Psoas muscle (tissue), 8 donors: ENCODE data around the gene POLR3GL. TPM values are rescaled to one million over a fixed set of nuclear protein-coding genes. Genes with fewer than 3 reads are reported as not detected.

Experiments used
- ATAC-seq, 4 donors: fragments of 200-7000 bp; cut with Tn5 transposase; one replicate each; pipeline ENCODE4 v1.9.1; 2020; ENCODE audit warnings: moderate library complexity in 3 of 4, mild to moderate bottlenecking in 2 of 4
- DNase-seq, 2 donors: peaks; one replicate each; pipeline ENCODE4 v3.0.0-alpha.2; 2020
- H3K27ac ChIP-seq: fragments of 200-600 bp; one replicate; pipeline ENCODE4 v1.8.0; 2022
- H3K27me3 ChIP-seq, 3 donors: fragments of 200-600 bp in 1 of 3; one replicate each; pipeline versions ENCODE4 v1.6.1 to v1.8.0; 2013 to 2022; ENCODE audit warnings: low read length in 2 of 3, mild to moderate bottlenecking in 2 of 3, moderate library complexity in 1 of 3; ENCODE audit not compliant: insufficient read depth in 3 of 3
- H3K36me3 ChIP-seq, 2 donors: fragments of 200-600 bp in 1 of 2; one replicate each; pipeline versions ENCODE4 v1.6.1 to v1.8.0; 2013 to 2022; ENCODE audit warnings: low read depth in 1 of 2, mild to moderate bottlenecking in 1 of 2, moderate library complexity in 1 of 2; ENCODE audit not compliant: insufficient read depth in 1 of 2
- H3K4me1 ChIP-seq: fragments of 200-600 bp; one replicate; pipeline ENCODE4 v1.8.0; 2022
- H3K4me3 ChIP-seq: fragments of 200-600 bp; one replicate; pipeline ENCODE4 v1.8.0; 2022; ENCODE audit warnings: mild to moderate bottlenecking
- H3K9me3 ChIP-seq: fragments of 200-600 bp; one replicate; pipeline ENCODE4 v1.8.0; 2022
- CTCF ChIP-seq: fragments of 200-600 bp; IDR thresholded peaks from one replicate; pipeline ENCODE4 v1.8.0; 2022; ENCODE audit warnings: antibody characterized with exemption
- WGBS, 3 donors: extraction: QIAGEN DNeasy Blood & Tissue Kit; methylation state at CpG; one replicate each; pipeline versions ENCODE4 v1.1.6 to v1.1.7; 2013; 5-methylcytosine and 5-hydroxymethylcytosine counted together
- intact Hi-C, 2 donors: fragments of 100-400 bp; cut with DNase I; formaldehyde crosslinking; loops; one replicate each; pipeline versions ENCODE4 v1.11.0 to v1.14.2; 2022
- polyA plus RNA-seq, 3 donors: library from polyadenylated mRNA; stranded (reverse); fragments of 200-250 nt; gene quantifications; one replicate each; pipeline ENCODE4 v1.2.3, GENCODE V29; 2013
- total RNA-seq, 4 donors: library from RNA; stranded (reverse); fragmentation: NEBNext Ultra II Directional in 2 of 4; extraction: Animal tissue kit (Norgen Biotek cat#: 25700) in 2 of 4; gene quantifications; one replicate each; pipeline versions ENCODE4 v1.2.1 to v1.2.4, GENCODE V29; 2021 to 2023
- donor health status: healthy with polysubstance abuse.
- donor health status: DM: no; HTN: no; CAD: no; lungs with moderate emphysema.
- donor health status: Bipolar disorder and iron deficiency.
- donor health status: healthy.
- donor health status: DM: yes; HTN: yes; CAD: no.
- donor health status: DM: no; HTN: no; CAD: no.
- donor health status: DM: no; HTN: no; CAD: no.
- donor health status: DM: yes; HTN: yes; CAD: no.

The POLR3GL gene
- total and polyA plus RNA-seq, 7 donors = 30.5 to 139 (median 59.9) TPM

DNA sequence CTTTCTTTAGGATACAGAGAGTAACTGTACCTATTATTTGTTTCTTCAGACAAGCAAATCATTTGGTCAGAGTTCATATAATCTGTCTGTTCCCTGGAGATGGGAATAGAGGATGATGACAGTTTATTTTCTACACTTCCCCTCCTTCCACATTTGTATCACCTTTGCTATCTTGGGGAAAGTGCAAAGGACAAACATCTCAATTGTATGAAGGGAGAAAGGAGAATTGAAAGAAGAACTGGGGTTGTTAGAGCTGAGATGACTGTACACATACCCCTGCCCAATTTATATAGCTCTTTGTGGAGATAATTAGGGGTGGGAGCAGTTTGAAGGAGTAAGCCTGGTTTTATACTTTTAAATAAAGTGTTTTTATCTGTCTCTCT lies 14.0 kb downstream of the POLR3GL start:
- no peaks in the 10 kb centered on the region for H3K27me3 ChIP-seq
- DNase-seq (no peak), ATAC-seq (no peak)
- H3K27ac ChIP-seq = peak overlapping the region; percentile 98
- intact Hi-C loops = loop anchor here in 1 of 2 donors (2.0 kb wide), 1 partner anchor 18 kb away; no protein-coding TSS in a partner anchor
- peaks cover 0 to 11% of the 10 kb centered on the region in 2 donors for H3K36me3 ChIP-seq
- peaks cover 56% of the 10 kb centered on the region for H3K4me1 ChIP-seq
- H3K9me3 ChIP-seq = no peaks in the 10 kb centered on the region
- H3K4me3 ChIP-seq = peak overlapping the region; percentile 50
- TF ChIP-seq CTCF = no peak

- peaks cover 63% of the 10 kb centered on the region for H3K4me1 ChIP-seq
- ATAC-seq (peak; percentile 78 to 83 (median 82)), DNase-seq (peak; percentile 90 to 94)
- 3 to 5% (median 3%) methylated on average over 9 of the region's 9 CpGs for WGBS, 3 donors
- intact Hi-C loops = loop anchor here in 1 of 2 donors (2.0 kb wide), 1 partner anchor 18 kb away; no protein-coding TSS in a partner anchor
- peak; percentile 27 for TF ChIP-seq CTCF
- peak overlapping the region; percentile 98 for H3K27ac ChIP-seq
- H3K9me3 ChIP-seq = no peaks in the 10 kb centered on the region
- peaks cover 0 to 11% of the 10 kb centered on the region in 2 donors for H3K36me3 ChIP-seq
- H3K27me3 ChIP-seq = no peaks in the 10 kb centered on the region
- peak overlapping the region; percentile 50 for H3K4me3 ChIP-seq
Observed at GRCh38 chr1:145978854-145979745, 14.6 kb downstream of the POLR3GL start.

DNA sequence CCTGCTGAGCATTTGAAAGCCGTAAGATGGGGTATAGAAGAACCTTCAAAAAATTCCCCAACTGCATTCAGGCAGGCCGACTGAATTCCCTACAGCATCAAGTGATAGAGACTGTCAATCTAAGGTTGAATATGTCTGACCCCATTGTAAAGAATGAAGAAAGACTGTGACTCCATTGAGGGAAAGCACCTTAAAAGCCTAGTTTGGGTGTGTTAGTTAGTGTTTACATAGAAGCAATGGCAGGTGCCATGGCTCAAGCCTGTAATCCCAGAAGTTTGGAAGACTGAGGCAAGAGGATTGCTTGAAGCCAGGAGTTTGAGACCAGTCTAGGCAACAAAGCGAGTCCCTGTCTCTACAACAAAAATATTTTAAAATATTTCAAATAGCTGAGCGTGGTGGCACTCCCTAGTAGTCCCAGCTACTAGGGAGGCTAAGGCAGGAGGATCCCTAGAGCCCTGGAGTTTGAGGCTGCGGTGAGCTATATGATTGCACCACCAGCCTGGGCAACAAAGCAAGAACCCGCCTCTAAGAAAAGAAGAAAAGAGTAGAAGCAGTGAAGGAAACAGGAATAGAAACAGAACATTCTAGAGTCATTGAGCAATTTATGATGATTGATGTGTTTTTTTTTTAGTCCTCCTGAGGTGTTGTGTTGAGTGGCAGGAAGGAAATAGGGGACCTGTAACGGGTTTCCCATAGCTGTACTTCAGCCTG lies 15.4 kb downstream of the POLR3GL start:
- peak overlapping the region; percentile 47 for H3K4me3 ChIP-seq
- no peak for TF ChIP-seq CTCF
- H3K4me1 ChIP-seq = peaks cover 71% of the 10 kb centered on the region
- H3K36me3 ChIP-seq = peaks cover 0 to 8% of the 10 kb centered on the region in 2 donors
- no peaks in the 10 kb centered on the region for H3K27me3 ChIP-seq
- ATAC-seq = peak; percentile 18 to 51 (median 46)
- peak; percentile 65 to 78 for DNase-seq
- H3K27ac ChIP-seq = peak overlapping the region; percentile 98
- intact Hi-C loops = loop anchor here in 1 of 2 donors (2.0 kb wide), 1 partner anchor 19 kb away; no protein-coding TSS in a partner anchor
- H3K9me3 ChIP-seq = no peaks in the 10 kb centered on the region
- 13 to 27% (median 15%) methylated on average over 7 of the region's 7 CpGs for WGBS, 3 donors

- intact Hi-C loops = no loop called here
- Histone ChIP-seq H3K4me1 (peaks cover 77% of the 10 kb centered on the region), H3K27ac (peak overlapping the region; percentile 98), H3K27me3 (no peaks in the 10 kb centered on the region), H3K36me3 (peaks cover 0 to 2% of the 10 kb centered on the region in 2 donors), H3K4me3 (peak overlapping the region; percentile 47), H3K9me3 (no peaks in the 10 kb centered on the region)
- ATAC-seq (peak; percentile 12 to 40 (median 20)), DNase-seq (no peak)
- WGBS, 3 donors = 17 to 45% (median 19%) methylated on average over 1 of the region's 1 CpG
- no peak for TF ChIP-seq CTCF
Observed at GRCh38 chr1:145980457-145980994, 16.0 kb downstream of the POLR3GL start.
